Fibroblast of skin of back (primary cell): ENCODE data around the gene OR2AK2. TPM values are rescaled to one million over a fixed set of nuclear protein-coding genes. Genes with fewer than 3 reads are reported as not detected.

Experiments used
- DNase-seq: peaks from one replicate; pipeline ENCODE4 v3.0.0-alpha.2; 2013
- polyA plus RNA-seq, 2 experiments: library from polyadenylated mRNA; unstranded; fragments of 120-200 nt; gene quantifications; one replicate each; pipeline ENCODE4 v1.2.1, GENCODE V29; 2013; ENCODE audit not compliant: insufficient read length in 2 of 2

OR2AK2 gene
- polyA plus RNA-seq (2013, experiment 1 of 2; ENCODE audit: insufficient read length), result not detected
- polyA plus RNA-seq (2013, experiment 2 of 2; ENCODE audit: insufficient read length), result not detected

- DNase-seq, result no peak
Measured at GRCh38 chr1:247964933-247965332, at the start of gene OR2AK2. Gene OR2AK2, plus strand, starts transcription at chr1:247965233. Its CDS starts 144 bp downstream, at chr1:247965377.

GRCh38 chr1:247919952-247920351, 45.1 kb upstream of the OR2AK2 start, which contains the start of gene OR2T8:
Gene OR2T8, plus strand, starts transcription at chr1:247920252. Its CDS starts 766 bp downstream, at chr1:247921018.
- no peak for DNase-seq

GRCh38 chr1:247923941-247924340, 41.1 kb upstream of the OR2AK2 start:
- no peak for DNase-seq

- DNase-seq, result no peak
Measured at GRCh38 chr1:247924868-247925267, 40.2 kb upstream of the OR2AK2 start, which contains the start of gene OR2AJ1. Gene OR2AJ1, plus strand, starts transcription at chr1:247924889. Its CDS starts 8,880 bp downstream, at chr1:247933769.

- DNase-seq, result no peak
Measured at GRCh38 chr1:247933989-247934388, 31.0 kb upstream of the OR2AK2 start.

- DNase-seq, result no peak
Measured at GRCh38 chr1:247935781-247936180, 29.3 kb upstream of the OR2AK2 start.

- DNase-seq, result no peak
Measured at GRCh38 chr1:247936415-247936814, 28.6 kb upstream of the OR2AK2 start.

- peak; percentile 30 for DNase-seq
Measured at GRCh38 chr1:247936965-247937734, 27.9 kb upstream of the OR2AK2 start.

- no peak for DNase-seq
Measured at GRCh38 chr1:247942624-247943023, 22.4 kb upstream of the OR2AK2 start.

GRCh38 chr1:247948558-247948957, 16.5 kb upstream of the OR2AK2 start, which contains the start of gene OR2L8:
Gene OR2L8, plus strand, starts transcription at chr1:247948858. Its CDS starts 0 bp downstream, at chr1:247948858.
- DNase-seq, result no peak

GRCh38 chr1:247953408-247953807, 11.6 kb upstream of the OR2AK2 start:
- no peak for DNase-seq

GRCh38 chr1:247961791-247962190, 3.2 kb upstream of the OR2AK2 start:
- DNase-seq, result no peak

- DNase-seq, result no peak
Measured at GRCh38 chr1:247962911-247963588, 2.0 kb upstream of the OR2AK2 start.

- no peak for DNase-seq
Measured at GRCh38 chr1:247966532-247967204, 1.6 kb downstream of the OR2AK2 start.

- no peak for DNase-seq
Measured at GRCh38 chr1:247992986-247993385, 28.0 kb downstream of the OR2AK2 start.

GRCh38 chr1:247998811-247999210, 33.8 kb downstream of the OR2AK2 start:
- no peak for DNase-seq

- no peak for DNase-seq
Measured at GRCh38 chr1:248000169-248000568, 35.1 kb downstream of the OR2AK2 start.

GRCh38 chr1:248007778-248008177, 42.7 kb downstream of the OR2AK2 start:
- no peak for DNase-seq

- DNase-seq, result no peak
Measured at GRCh38 chr1:248009681-248010080, 44.6 kb downstream of the OR2AK2 start.

- DNase-seq, result no peak
Measured at GRCh38 chr1:248013229-248013710, 48.2 kb downstream of the OR2AK2 start, which contains the start of gene OR2L5. Gene OR2L5, plus strand, starts transcription at chr1:248013660. Its CDS starts 8,288 bp downstream, at chr1:248021948.

- no peak for DNase-seq
Measured at GRCh38 chr1:248015803-248016202, 50.8 kb downstream of the OR2AK2 start.
